Gastroesophageal sphincter (tissue), 3 donors: ENCODE data around the gene CHODL.

ENCODE experiments used
- EP300 ChIP-seq: sonication (generic); formaldehyde crosslinking; IDR thresholded peaks from one replicate; pipeline ENCODE4 v1.6.1; 2017; ENCODE audit warnings: antibody characterized with exemption, mild to moderate bottlenecking
- TF ChIP-seq, protein P1 (sequence below), 4 experiments: fragments of 200-600 bp in 2 of 4; fragments of 450-650 bp in 2 of 4; sonication (generic) in 1 of 4; IDR thresholded peaks; one replicate each; pipeline ENCODE4 v1.5.1; 2017 to 2019; ENCODE audit warnings: antibody characterized with exemption in 4 of 4, mild to moderate bottlenecking in 2 of 4, moderate library complexity in 2 of 4

DNA sequence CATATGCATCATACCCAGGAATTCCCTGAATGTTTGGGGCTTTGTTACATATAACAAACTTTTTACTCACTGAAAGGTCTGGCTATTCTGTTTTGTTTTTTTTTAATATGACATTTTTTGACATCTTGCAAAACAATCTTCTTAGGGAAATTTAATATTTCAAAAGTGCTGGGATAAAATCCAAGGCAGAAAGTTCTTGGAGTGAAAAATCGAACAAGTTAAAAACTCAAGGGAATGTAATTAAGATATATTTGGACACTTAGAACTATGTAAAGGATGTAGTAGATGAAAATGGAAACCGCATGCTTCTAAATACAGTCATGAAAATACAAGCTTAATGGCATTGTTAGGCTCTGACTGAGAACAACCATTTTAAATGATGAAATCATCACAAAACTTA lies 8.6 kb downstream of the CHODL start:
- TF ChIP-seq, protein P1, sequence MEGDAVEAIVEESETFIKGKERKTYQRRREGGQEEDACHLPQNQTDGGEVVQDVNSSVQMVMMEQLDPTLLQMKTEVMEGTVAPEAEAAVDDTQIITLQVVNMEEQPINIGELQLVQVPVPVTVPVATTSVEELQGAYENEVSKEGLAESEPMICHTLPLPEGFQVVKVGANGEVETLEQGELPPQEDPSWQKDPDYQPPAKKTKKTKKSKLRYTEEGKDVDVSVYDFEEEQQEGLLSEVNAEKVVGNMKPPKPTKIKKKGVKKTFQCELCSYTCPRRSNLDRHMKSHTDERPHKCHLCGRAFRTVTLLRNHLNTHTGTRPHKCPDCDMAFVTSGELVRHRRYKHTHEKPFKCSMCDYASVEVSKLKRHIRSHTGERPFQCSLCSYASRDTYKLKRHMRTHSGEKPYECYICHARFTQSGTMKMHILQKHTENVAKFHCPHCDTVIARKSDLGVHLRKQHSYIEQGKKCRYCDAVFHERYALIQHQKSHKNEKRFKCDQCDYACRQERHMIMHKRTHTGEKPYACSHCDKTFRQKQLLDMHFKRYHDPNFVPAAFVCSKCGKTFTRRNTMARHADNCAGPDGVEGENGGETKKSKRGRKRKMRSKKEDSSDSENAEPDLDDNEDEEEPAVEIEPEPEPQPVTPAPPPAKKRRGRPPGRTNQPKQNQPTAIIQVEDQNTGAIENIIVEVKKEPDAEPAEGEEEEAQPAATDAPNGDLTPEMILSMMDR (IDR thresholded peaks at IDR 0.05): no peak
- TF ChIP-seq EP300: no peak
